ENCODE results near the gene CBLIF.
"Not testable (repeated sequence)": the region's sequence is repeated elsewhere in the genome, so short reads cannot be mapped to it uniquely, and the experiment has no call there.

CBLIF gene

DNA sequence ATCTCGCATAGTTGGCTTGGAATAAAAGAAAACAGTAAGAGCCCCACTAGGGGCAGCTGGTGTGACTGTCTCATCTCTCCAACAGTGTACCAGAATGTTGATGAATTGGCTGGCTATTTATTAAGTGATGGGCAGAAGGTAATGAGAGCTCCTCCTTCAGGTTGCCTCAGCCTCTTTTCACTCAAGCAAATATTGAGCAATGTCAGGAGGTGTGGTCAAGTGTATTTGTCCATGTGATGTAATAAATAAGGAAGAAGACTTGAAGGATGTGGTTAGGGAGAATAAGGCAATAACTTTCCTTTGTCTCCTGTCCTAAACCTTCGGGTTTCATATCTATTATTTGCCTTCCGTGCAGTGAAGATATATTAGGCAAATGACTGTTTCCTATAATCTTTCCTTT, 21.1 kb upstream of the CBLIF start, which contains the start of gene TCN1:
Gene TCN1, minus strand, starts transcription at position 91 of the 400 bp plus-strand sequence. Its CDS starts 17 bp downstream, at position 74.
- H3K4me3 ChIP-seq (replicated peaks; ENCODE audit: low read depth, low read length), result no peak within 1 kb of the TSS
- TF ChIP-seq, protein P1, sequence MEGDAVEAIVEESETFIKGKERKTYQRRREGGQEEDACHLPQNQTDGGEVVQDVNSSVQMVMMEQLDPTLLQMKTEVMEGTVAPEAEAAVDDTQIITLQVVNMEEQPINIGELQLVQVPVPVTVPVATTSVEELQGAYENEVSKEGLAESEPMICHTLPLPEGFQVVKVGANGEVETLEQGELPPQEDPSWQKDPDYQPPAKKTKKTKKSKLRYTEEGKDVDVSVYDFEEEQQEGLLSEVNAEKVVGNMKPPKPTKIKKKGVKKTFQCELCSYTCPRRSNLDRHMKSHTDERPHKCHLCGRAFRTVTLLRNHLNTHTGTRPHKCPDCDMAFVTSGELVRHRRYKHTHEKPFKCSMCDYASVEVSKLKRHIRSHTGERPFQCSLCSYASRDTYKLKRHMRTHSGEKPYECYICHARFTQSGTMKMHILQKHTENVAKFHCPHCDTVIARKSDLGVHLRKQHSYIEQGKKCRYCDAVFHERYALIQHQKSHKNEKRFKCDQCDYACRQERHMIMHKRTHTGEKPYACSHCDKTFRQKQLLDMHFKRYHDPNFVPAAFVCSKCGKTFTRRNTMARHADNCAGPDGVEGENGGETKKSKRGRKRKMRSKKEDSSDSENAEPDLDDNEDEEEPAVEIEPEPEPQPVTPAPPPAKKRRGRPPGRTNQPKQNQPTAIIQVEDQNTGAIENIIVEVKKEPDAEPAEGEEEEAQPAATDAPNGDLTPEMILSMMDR (IDR thresholded peaks at IDR 0.05; ENCODE audit: low read depth, low read length, missing control alignments), result no peak
- no peak for DNase-seq (ENCODE audit: extremely low read depth, low read depth)

DNA sequence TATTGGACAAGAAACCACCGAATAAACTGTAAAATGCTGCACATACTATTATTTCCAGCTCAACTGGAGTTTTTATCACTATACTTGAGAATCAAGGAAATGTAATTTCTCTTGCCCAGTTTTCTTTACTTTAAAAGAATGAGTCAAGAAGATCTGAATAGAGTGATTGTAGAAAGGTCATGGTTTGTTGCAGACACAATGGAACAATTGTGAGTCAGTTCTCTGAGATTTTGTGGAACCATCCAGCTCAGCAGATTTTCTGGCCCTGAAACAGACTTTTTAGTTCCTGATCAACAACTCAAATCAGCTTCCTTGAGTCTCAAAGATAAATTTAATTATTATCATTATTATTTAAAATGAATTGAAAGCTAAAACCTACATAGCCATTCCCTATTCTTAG, 19.7 kb upstream of the CBLIF start:
- no peak for DNase-seq (ENCODE audit: extremely low read depth, low read depth)
- TF ChIP-seq, protein P1 (IDR thresholded peaks at IDR 0.05; ENCODE audit: low read depth, low read length, missing control alignments), result no peak

DNA sequence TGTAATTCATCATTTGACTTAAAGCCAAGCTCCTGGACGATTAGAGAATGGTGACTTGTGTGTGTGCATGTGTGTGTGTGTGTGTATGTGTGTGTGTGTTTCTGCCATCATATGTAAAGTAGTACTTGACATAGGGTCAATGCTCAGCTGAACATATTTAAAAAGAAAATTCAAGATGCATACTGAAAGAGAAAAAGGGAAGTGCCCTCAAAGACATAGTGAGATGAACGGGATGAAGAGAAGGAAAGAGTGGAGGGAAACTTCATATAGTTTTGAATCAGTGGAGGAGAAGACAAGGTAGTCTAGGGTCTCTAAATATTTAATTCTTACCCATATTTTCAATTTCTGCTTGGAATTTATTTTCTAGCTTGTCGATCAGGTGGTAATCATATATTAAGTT, 17.0 kb upstream of the CBLIF start:
- no peak for DNase-seq (ENCODE audit: extremely low read depth, low read depth)
- no peak overlapping the region for H3K4me3 ChIP-seq (replicated peaks; ENCODE audit: low read depth, low read length)
- TF ChIP-seq, protein P1 (IDR thresholded peaks at IDR 0.05; ENCODE audit: low read depth, low read length, missing control alignments), result no peak

More for the DNA sequence above, 19.7 kb upstream of the CBLIF start:
- no peak overlapping the region for H3K4me3 ChIP-seq (replicated peaks; ENCODE audit: low read depth, low read length)

DNA sequence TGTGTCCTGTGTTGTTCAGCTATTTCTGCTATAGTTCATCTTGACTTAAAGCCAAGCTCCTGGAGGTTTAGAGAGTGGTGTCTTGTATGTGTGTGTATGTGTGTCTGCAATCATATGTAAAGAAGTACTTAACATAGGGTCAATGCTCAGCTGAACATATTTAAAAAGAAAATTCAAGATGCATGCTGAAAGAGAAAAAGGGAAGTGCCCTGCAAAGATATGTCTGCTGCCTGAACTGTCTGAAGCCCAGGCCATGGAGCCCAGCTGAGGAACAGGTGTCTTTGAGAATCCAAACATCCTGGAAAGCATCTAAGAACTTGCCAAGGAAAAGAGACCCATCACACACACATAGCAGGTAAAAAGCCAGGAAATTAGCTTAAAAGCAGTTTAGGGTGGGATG, 14.4 kb upstream of the CBLIF start:
- DNase-seq (ENCODE audit: extremely low read depth, low read depth), result no peak
- TF ChIP-seq, protein P1 (IDR thresholded peaks at IDR 0.05; ENCODE audit: low read depth, low read length, missing control alignments), result no peak
- H3K4me3 ChIP-seq (replicated peaks; ENCODE audit: low read depth, low read length), result no peak overlapping the region

DNA sequence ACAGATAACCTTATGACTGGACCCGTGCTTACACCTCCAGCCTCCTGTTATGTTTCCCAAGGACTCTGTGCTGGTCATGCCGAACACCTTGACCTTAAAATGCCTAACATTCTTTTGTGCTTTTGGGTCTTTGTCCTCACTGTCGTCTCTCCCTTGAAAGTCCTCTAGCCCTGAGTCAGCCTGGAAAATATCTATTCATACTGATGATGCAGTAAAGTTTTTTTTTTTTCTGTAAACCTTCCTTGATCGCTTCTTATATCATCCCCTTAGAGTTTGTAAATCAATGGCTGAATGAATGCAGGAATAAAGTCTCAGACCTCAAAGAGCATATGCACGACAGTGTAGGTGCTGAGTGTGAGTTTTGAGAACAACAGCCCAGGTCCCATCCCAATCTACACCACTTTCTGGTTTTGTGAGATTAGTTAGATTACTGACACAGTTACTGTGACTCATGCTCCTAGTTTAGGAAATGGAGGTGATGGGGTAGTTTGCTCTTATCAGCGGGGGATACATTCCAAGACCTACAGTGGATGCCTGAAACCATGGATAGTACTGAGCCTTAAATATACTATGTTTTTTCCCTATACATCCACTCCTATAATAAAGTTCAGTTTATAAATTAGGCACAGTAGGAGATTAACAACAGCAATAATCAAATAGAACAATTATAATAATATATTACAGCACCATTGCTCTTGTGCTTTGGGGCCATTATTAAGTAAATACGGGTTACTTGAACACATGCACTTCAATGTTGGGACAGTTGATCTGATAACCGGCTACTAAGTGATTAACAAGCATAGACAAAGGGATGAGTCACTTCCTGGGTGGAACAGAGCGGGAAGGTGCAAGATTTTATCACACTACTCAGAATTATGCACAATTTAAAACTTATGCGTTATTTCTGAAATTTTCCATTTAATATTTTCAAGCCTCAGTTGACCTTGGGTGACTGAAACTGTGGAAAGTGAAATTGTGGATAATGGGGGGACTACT, 12.4 kb upstream of the CBLIF start:
- TF ChIP-seq, protein P1 (IDR thresholded peaks at IDR 0.05; ENCODE audit: low read depth, low read length, missing control alignments), result no peak
- H3K4me3 ChIP-seq (replicated peaks; ENCODE audit: low read depth, low read length), result no peak overlapping the region
- DNase-seq (ENCODE audit: extremely low read depth, low read depth), result no peak

DNA sequence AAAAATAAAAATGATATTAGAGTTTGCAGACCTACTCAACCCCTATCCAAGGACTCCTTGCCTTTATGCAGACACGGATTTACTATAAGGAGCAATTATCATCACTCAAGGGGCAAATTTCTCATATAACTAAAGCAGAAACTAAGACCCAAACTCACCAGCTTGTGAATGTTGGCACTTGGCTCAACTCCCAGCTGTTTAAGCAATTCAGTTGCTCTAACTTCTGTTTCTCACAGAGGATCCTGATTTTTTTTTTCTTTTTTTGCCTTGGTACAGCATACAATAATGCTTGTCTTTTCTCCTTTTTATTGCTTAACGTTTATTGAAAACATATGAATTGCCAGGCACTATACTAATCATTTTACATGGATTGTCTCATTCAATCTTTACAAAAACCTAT, 9.6 kb upstream of the CBLIF start:
- TF ChIP-seq, protein P1 (IDR thresholded peaks at IDR 0.05; ENCODE audit: low read depth, low read length, missing control alignments), result no peak
- no peak overlapping the region for H3K4me3 ChIP-seq (replicated peaks; ENCODE audit: low read depth, low read length)
- no peak for DNase-seq (ENCODE audit: extremely low read depth, low read depth)

DNA sequence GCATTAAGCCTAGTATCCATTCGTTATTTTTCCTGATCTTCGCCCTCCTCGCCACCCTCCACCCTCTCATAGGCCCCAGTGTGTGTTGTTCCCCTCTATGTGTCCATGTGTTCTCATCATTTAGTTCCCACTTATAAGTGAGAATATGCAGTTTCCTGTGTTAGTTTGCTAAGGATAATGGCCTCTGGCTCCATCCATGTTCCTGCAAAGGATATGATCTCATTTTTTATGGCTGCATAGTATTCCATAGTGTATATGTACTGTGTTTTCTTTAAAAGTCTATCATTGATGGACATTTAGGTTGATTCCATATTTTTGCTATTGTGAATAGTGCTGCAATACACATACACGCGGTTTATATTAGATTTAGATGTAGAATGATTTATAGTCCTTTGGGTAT, 6.1 kb upstream of the CBLIF start:
- DNase-seq (ENCODE audit: extremely low read depth, low read depth); H3K4me3 ChIP-seq (replicated peaks; ENCODE audit: low read depth, low read length): not testable (repeated sequence)

DNA sequence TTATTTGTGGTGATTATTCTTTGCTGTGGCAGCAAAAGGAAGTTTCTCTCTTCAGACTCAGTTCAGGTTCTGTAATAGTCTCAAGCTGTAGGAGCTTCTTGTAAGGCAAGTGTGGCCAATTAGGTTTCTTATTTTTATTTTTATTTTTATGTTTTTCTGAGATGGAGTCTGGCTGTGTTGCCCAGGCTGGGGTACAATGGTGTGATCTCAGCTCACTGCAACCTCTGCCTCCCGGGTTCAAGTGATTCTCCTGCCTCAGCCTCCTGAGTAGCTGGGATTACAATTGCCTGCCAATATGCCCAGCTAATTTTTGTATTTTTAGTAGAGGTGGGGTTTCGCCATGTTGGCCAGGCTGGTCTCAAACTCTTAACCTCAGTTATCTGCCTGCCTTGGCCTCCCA, 4.3 kb upstream of the CBLIF start:
- not testable (repeated sequence) for DNase-seq (ENCODE audit: extremely low read depth, low read depth); H3K4me3 ChIP-seq (replicated peaks; ENCODE audit: low read depth, low read length)

Data from HFF-Myc (cell line).